Hepatocyte (in vitro differentiated cells): ENCODE results near the gene TBX10. TPM values are rescaled to one million over a fixed set of nuclear protein-coding genes. Genes with fewer than 3 reads are reported as not detected.
"Not testable (repeated sequence)": the region's sequence is repeated elsewhere in the genome, so short reads cannot be mapped to it uniquely, and the experiment has no call there.

Source experiments
- DNase-seq: peaks from one replicate; pipeline ENCODE4 v3.0.0-alpha.2; 2016; ENCODE audit warnings: low spot score
- H2AFZ ChIP-seq: fragments of 200-600 bp; sonication (generic); 2 replicates; pipeline ENCODE4 v1.6.0; 2016; ENCODE audit warnings: antibody characterized with exemption, mild to moderate bottlenecking
- H3K27ac ChIP-seq: fragments of 200-600 bp; sonication (generic); 2 replicates; pipeline ENCODE4 v1.5.1; 2016; ENCODE audit warnings: mild to moderate bottlenecking
- H3K27me3 ChIP-seq: fragments of 200-600 bp; sonication (generic); 2 replicates; pipeline ENCODE4 v1.6.1; 2016
- H3K36me3 ChIP-seq: fragments of 200-600 bp; sonication (generic); replicated peaks from 2 replicates; pipeline ENCODE4 v1.5.1; 2016; ENCODE audit warnings: low read depth; ENCODE audit not compliant: insufficient read depth
- H3K4me1 ChIP-seq: fragments of 200-600 bp; sonication (generic); 2 replicates; pipeline ENCODE4 v1.5.1; 2016; ENCODE audit warnings: mild to moderate bottlenecking, moderate library complexity; ENCODE audit not compliant: insufficient read depth
- H3K4me2 ChIP-seq: fragments of 200-600 bp; sonication (generic); 2 replicates; pipeline ENCODE4 v1.6.0; 2016
- H3K4me3 ChIP-seq: fragments of 200-600 bp; sonication (generic); 2 replicates; pipeline ENCODE4 v1.5.1; 2016; ENCODE audit warnings: mild to moderate bottlenecking
- H3K79me2 ChIP-seq: fragments of 200-600 bp; sonication (generic); 2 replicates; pipeline ENCODE4 v1.6.0; 2017; ENCODE audit warnings: mild to moderate bottlenecking
- H3K9me2 ChIP-seq: fragments of 200-600 bp; sonication (generic); replicated peaks from 2 replicates; pipeline ENCODE4 v1.6.0; 2017; ENCODE audit warnings: mild to moderate bottlenecking; ENCODE audit not compliant: insufficient read depth
- H3K9me3 ChIP-seq: fragments of 200-600 bp; sonication (generic); 2 replicates; pipeline ENCODE4 v1.5.1; 2016; ENCODE audit warnings: low read depth, mild to moderate bottlenecking
- H4K20me1 ChIP-seq: fragments of 200-600 bp; sonication (generic); 2 replicates; pipeline ENCODE4 v1.6.0; 2016; ENCODE audit warnings: mild to moderate bottlenecking; ENCODE audit not compliant: insufficient read depth, poor library complexity, severe bottlenecking
- EZH2 ChIP-seq: fragments of 200-600 bp; sonication (generic); IDR thresholded peaks from 2 replicates; pipeline ENCODE4 v1.6.1; 2016; ENCODE audit warnings: antibody characterized with exemption, mild to moderate bottlenecking, borderline replicate concordance
- EZH2phosphoT487 ChIP-seq: fragments of 200-600 bp; sonication (generic); IDR thresholded peaks from one replicate; pipeline ENCODE4 v1.6.1; 2018; ENCODE audit warnings: antibody characterized with exemption, mild to moderate bottlenecking, low read depth, moderate library complexity; ENCODE audit not compliant: unreplicated experiment, severe bottlenecking
- WGBS: methylation state at CpG from one replicate; pipeline ENCODE4 v1.1.6; 2016; ENCODE audit warnings: low lambda C conversion rate; ENCODE audit errors: missing lambda C conversion rate; 5-methylcytosine and 5-hydroxymethylcytosine counted together
- polyA plus RNA-seq: library from polyadenylated mRNA; unstranded; fragments of >200 nt; fragmentation: Nextera tagmentation; extraction: Ambion mirVana; gene quantifications from 2 replicates; pipeline ENCODE4 v1.2.1, GENCODE V29; 2016
- total RNA-seq: library from RNA; depleted of rRNA; stranded (reverse); fragments of >200 nt; gene quantifications from 2 replicates; pipeline ENCODE4 v1.2.3, GENCODE V29; 2014
- TF ChIP-seq, protein P1 (sequence below): fragments of 200-600 bp; sonication (generic); IDR thresholded peaks from 2 replicates; pipeline ENCODE4 v1.5.1; 2016; ENCODE audit warnings: antibody characterized with exemption, mild to moderate bottlenecking; ENCODE audit not compliant: poor library complexity

The TBX10 gene
- total and polyA plus RNA-seq, 2 experiments from 2014 or later = 0.34 to 0.70 TPM

DNA sequence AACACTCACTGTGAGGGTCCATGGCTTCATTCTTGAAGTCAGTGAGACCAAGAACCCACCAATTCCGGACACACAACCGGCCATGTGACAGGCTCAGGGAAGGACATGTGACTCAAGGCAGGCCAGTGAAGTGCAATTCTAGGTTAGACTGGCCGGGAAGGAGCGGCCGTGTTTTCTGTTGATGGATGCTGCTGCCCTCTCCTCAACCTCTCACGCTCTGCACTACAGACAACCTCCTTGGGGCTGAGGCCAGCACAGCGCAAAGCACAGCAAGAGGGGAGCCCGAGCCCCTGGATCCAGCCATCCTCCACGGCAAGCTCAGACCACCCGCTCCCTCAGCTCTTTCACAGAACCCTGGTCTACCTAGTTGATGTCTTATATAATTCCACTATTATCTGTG, 12.6 kb downstream of the TBX10 start:
- WGBS = 93% methylated on average over 10 of the region's 10 CpGs
- H3K4me1 ChIP-seq = peaks cover 13% of the 10 kb centered on the region
- no peaks in the 10 kb centered on the region for H4K20me1 ChIP-seq
- H3K4me3 ChIP-seq = no peak overlapping the region
- TF ChIP-seq EZH2phosphoT487 (no peak), EZH2 (no peak)
- TF ChIP-seq, protein P1, sequence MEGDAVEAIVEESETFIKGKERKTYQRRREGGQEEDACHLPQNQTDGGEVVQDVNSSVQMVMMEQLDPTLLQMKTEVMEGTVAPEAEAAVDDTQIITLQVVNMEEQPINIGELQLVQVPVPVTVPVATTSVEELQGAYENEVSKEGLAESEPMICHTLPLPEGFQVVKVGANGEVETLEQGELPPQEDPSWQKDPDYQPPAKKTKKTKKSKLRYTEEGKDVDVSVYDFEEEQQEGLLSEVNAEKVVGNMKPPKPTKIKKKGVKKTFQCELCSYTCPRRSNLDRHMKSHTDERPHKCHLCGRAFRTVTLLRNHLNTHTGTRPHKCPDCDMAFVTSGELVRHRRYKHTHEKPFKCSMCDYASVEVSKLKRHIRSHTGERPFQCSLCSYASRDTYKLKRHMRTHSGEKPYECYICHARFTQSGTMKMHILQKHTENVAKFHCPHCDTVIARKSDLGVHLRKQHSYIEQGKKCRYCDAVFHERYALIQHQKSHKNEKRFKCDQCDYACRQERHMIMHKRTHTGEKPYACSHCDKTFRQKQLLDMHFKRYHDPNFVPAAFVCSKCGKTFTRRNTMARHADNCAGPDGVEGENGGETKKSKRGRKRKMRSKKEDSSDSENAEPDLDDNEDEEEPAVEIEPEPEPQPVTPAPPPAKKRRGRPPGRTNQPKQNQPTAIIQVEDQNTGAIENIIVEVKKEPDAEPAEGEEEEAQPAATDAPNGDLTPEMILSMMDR = no peak
- H3K4me2 ChIP-seq = no peak overlapping the region
- no peaks in the 10 kb centered on the region for H3K9me2 ChIP-seq
- H3K79me2 ChIP-seq = no peaks in the 10 kb centered on the region
- no peaks in the 10 kb centered on the region for H3K9me3 ChIP-seq
- no peaks in the 10 kb centered on the region for H3K27me3 ChIP-seq
- H3K36me3 ChIP-seq = no peaks in the 10 kb centered on the region
- no peak for DNase-seq
- H3K27ac ChIP-seq = no peak overlapping the region
- H2AFZ ChIP-seq = no peak overlapping the region

DNA sequence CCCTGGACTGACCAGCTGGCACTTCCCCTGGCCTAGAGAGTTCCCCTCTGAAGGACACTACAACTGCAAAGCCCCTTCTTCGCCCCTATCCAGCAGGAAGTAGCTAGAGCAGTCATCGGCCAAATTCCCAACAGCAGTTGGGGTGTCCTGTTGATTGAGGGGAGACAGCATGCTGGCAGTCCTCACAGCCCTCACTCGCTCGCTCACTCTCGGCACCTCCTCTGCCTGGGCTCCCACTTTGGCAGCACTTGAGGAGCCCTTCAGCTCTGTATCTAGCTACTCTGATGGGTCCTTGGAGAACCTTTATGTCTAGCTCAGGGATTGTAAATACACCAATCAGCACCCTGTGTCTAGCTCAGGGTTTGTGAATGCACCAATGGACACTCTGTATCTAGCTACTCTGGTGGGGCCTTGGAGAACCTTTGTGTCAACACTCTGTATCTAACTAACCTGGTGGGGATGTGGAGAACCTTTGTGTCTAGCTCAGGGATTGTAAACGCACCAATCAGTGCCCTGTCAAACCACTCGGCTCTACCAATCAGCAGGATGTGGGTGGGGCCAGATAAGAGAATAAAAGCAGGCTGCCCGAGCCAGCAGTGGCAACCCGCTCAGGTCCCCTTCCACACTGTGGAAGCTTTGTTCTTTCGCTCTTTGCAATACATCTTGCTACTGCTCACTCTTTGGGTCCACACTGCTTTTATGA, 13.3 kb downstream of the TBX10 start:
- not testable (repeated sequence) for H3K4me2 ChIP-seq
- WGBS = 90% methylated on average over 10 of the region's 10 CpGs

DNA sequence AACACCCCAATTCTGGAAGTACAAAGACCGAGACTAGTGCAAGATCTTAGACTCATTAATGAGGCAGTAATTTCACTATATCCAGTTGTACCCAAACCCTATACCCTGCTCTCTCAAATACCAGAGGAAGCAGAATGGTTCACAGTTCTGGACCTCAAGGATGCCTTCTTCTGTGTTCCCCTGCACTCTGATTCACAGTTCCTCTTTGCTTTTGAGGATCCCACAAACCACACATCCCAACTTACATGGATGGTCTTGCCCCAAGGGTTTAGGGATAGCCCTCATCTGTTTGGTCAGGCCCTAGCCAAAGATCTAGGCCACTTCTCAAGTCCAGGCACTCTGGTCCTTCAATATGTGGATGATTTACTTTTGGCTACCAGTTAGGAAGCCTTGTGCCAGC, 15.8 kb downstream of the TBX10 start:
- DNase-seq, H3K4me1 ChIP-seq, H3K36me3 ChIP-seq, H4K20me1 ChIP-seq, H2AFZ ChIP-seq, H3K79me2 ChIP-seq, H3K27me3 ChIP-seq, H3K4me2 ChIP-seq, H3K9me3 ChIP-seq, H3K4me3 ChIP-seq, H3K27ac ChIP-seq, H3K9me2 ChIP-seq: not testable (repeated sequence)
- 94% methylated on average over 1 of the region's 1 CpG for WGBS

More for the DNA sequence above, 13.3 kb downstream of the TBX10 start:
- H3K4me1 ChIP-seq = peaks cover 12% of the 10 kb centered on the region
- not testable (repeated sequence) for H3K27me3 ChIP-seq, H3K36me3 ChIP-seq, H4K20me1 ChIP-seq, H2AFZ ChIP-seq, H3K27ac ChIP-seq, H3K9me3 ChIP-seq, H3K9me2 ChIP-seq, DNase-seq, H3K79me2 ChIP-seq, H3K4me3 ChIP-seq

DNA sequence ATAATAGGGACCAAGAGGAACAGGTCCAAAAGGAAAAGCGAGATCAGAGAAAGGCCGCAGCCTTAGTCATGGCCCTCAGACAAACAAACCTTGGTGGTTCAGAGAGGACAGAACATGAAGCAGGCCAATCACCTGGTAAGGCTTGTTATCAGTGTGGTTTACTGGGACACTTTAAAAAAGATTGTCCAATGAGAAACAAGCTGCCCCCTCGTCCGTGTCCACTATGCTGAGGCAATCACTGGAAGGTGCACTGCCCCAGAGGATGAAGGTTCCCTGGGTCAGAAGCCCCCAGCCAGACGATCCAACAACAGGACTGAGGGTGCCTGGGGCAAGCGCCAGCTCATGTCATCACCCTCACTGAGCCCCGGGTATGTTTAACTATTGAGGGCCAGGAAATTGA, 16.7 kb downstream of the TBX10 start:
- not testable (repeated sequence) for H3K9me3 ChIP-seq, H3K79me2 ChIP-seq, DNase-seq, H2AFZ ChIP-seq, H3K9me2 ChIP-seq, H3K27ac ChIP-seq, H3K4me3 ChIP-seq, H3K4me1 ChIP-seq, H3K36me3 ChIP-seq, H3K4me2 ChIP-seq, H3K27me3 ChIP-seq, H4K20me1 ChIP-seq
- WGBS = 59% methylated on average over 7 of the region's 7 CpGs

DNA sequence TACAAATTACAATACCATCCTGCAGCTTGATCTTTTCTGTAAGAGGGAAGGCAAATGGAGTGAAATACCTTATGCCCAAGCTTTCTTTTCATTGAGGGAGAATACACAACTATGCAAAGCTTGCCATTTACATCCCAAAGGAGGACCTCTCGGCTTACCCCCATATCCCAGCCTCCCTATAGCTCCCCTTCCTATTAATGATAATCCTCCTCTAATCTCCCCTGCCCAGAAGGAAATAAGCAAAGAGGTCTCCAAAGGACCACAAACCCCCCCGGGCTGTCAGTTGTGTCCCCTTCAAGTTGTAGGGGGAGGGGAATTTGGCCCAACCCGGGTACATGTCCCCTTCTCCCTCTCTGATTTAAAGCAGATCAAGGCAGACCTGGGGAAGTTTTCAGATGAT, 17.6 kb downstream of the TBX10 start:
- H3K9me3 ChIP-seq, H3K4me3 ChIP-seq, H3K36me3 ChIP-seq, H2AFZ ChIP-seq, H3K9me2 ChIP-seq, H4K20me1 ChIP-seq, H3K4me1 ChIP-seq, H3K27me3 ChIP-seq, H3K27ac ChIP-seq, DNase-seq, H3K79me2 ChIP-seq: not testable (repeated sequence)
- H3K4me2 ChIP-seq = peak overlapping the region; percentile 90
- WGBS = 27% methylated on average over 3 of the region's 3 CpGs

DNA sequence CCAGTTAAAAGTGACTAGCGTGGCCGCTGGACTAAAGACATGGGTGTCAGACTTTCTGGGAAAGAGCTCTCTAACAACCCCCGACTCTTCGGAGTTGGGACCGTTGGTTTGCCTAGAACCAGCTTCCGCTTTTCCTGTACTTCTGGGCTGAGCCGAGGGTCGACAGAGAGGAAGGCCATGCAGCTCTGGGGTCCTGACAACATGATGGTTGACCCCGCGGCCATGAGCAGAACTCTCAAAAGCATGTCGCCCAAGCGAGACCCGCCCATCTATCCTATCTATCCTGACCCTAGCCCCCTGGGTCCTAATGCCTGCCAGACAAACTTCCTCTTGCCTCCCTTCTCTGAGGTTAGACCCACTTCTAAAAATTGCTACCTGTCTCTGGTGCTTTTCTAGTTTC, 18.9 kb downstream of the TBX10 start:
- DNase-seq = peak; percentile 76
- not testable (repeated sequence) for H4K20me1 ChIP-seq, H3K36me3 ChIP-seq, H3K4me1 ChIP-seq, H3K79me2 ChIP-seq, H3K9me2 ChIP-seq, H3K27me3 ChIP-seq, H3K9me3 ChIP-seq
- peak overlapping the region; percentile 53 for H3K27ac ChIP-seq
- H3K4me2 ChIP-seq = peak overlapping the region; percentile 90
- WGBS = 2% methylated on average over 13 of the region's 13 CpGs
- H3K4me3 ChIP-seq = peak overlapping the region; percentile 64
- H2AFZ ChIP-seq = peak overlapping the region; percentile 69

DNA sequence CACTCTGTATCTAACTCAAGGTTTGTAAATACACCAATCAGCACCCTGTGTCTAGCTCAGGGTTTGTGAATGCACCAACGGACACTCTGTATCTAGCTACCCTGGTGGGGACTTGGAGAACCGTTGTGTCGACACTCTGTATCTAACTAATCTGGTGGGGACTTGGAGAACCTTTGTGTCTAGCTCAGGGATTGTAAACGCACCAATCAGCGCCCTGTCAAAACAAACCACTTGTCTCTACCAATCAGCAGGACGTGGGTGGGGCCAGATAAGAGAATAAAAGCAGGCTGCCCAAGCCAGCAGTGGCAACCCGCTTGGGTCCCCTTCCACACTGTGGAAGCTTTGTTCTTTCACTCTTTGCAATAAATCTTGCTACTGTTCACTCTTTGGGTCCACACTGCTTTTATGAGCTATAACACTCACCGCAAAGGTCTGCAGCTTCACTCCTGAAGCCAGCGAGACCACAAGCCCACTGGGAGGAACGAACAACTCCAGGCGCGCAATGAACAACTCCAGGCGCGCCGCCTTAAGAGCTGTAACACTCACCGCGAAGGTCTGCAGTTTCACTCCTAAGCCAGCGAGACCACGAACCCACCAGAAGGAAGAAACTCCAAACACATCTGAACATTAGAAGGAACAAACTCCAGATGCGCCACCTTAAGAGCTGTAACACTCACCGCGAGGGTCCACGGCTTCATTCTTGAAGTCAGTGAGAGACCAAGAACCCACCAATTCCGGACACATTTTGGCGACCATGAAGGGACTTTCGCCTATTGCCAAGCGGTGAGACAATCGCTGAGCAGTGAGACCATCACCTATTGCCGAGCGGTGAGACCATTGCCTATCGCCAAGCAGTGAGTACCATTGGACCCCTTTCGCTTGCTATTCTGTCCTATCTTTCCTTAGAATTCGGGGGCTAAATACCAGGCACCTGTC, 19.6 kb downstream of the TBX10 start:
- not testable (repeated sequence) for H3K27me3 ChIP-seq, H3K9me2 ChIP-seq, H3K4me1 ChIP-seq, H3K79me2 ChIP-seq, H4K20me1 ChIP-seq, H3K9me3 ChIP-seq, H3K36me3 ChIP-seq
- Histone ChIP-seq H3K27ac (peak overlapping the region; percentile 53), H3K4me3 (peak overlapping the region; percentile 64), H3K4me2 (peak overlapping the region; percentile 90), H2AFZ (peak overlapping the region; percentile 69)
- peak; percentile 12 for DNase-seq
- WGBS = 8% methylated on average over 33 of the region's 33 CpGs
